ENCODE measurements around the gene TELO2. TPM values are rescaled to one million over a fixed set of nuclear protein-coding genes. Genes with fewer than 3 reads are reported as not detected.

Gene TELO2
- total RNA-seq, 2 experiments from 2014 or later, result 29.7 to 30.8 TPM

DNA sequence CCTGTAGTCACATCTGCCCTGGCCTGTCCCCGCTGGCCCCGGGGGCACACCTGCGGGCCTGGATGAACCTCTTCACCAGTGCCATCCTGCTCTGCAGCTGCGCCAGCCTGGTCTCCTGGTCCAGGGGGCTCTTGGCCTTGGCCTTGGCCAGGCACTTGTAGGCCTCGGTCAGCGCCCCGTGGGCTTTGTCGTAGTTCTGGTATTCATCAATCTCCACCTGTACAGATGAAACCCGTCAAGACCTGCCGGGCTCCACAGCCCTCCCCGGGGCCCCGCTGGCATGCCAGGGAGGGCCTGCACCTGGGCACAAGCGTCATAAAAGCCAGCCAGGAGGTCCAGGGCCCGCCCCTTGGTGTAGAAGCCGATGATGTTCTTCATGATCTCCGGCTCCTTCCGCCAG, 26.7 kb downstream of the TELO2 start:
- DNase-seq, result no peak

DNA sequence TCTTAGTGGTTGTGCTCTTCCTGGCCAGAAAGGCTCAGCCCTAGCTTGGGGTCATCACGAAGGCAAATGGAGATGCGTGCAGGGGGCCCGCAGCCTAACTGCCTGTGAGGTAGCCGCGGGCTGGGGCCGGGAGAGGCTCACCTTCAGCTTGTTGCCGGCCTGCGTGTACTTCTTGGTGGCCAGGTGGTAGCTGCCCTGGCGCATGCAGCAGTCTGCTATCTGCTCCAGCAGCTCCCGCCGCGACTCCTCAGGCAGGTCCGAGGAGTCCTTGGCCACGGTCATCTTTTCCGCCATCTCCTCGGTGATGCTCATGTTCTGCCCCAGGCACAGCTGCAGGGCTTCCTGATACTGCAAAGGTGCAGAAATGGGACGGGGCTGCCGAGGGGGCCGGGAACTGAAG, 27.3 kb downstream of the TELO2 start:
- H3K4me3 Mint-ChIP-seq, result no peak overlapping the region
- H3K36me3 Mint-ChIP-seq (ENCODE audit: low read depth), result peaks cover 3% of the 10 kb centered on the region
- CTCF ChIA-PET, result interaction anchor here (0.6 kb wide), 1 partner anchor 102 kb away, joined by 3 read pairs; no protein-coding TSS in a partner anchor

More for the DNA sequence above, 26.7 kb downstream of the TELO2 start:
- Mint-ChIP-seq H3K4me1 (ENCODE audit: low read depth) (no peaks in the 10 kb centered on the region), H3K4me3 (no peak overlapping the region), H3K36me3 (ENCODE audit: low read depth) (peaks cover 3% of the 10 kb centered on the region), H3K9me3 (no peaks in the 10 kb centered on the region), H3K27me3 (no peaks in the 10 kb centered on the region), H3K27ac (no peak overlapping the region)
- no peaks in the 10 kb centered on the region for H3K27me3 ChIP-seq (ENCODE audit: control insufficient read depth in 1 of 2, insufficient read depth in 2 of 2, low read length in 2 of 2)
- CTCF ChIA-PET, result no interaction called here
- H3K27ac ChIP-seq (ENCODE audit: low read depth in 1 of 2, low read length in 2 of 2), result no peak overlapping the region
- no peaks in the 10 kb centered on the region for H3K9me3 ChIP-seq (ENCODE audit: control insufficient read depth in 1 of 2, insufficient read depth in 1 of 2, low read length in 2 of 2)
- H3K36me3 ChIP-seq (ENCODE audit: insufficient read depth, low read length), result no peaks in the 10 kb centered on the region
- TF ChIP-seq, protein P1, sequence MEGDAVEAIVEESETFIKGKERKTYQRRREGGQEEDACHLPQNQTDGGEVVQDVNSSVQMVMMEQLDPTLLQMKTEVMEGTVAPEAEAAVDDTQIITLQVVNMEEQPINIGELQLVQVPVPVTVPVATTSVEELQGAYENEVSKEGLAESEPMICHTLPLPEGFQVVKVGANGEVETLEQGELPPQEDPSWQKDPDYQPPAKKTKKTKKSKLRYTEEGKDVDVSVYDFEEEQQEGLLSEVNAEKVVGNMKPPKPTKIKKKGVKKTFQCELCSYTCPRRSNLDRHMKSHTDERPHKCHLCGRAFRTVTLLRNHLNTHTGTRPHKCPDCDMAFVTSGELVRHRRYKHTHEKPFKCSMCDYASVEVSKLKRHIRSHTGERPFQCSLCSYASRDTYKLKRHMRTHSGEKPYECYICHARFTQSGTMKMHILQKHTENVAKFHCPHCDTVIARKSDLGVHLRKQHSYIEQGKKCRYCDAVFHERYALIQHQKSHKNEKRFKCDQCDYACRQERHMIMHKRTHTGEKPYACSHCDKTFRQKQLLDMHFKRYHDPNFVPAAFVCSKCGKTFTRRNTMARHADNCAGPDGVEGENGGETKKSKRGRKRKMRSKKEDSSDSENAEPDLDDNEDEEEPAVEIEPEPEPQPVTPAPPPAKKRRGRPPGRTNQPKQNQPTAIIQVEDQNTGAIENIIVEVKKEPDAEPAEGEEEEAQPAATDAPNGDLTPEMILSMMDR (IDR thresholded peaks at IDR 0.05), result no peak
- no peak overlapping the region for H3K4me3 ChIP-seq (ENCODE audit: low read length)
- peaks cover under 1% of the 10 kb centered on the region for H3K4me1 ChIP-seq (ENCODE audit: insufficient read depth, low read length)
- POLR2A ChIA-PET, result no interaction called here
- intact Hi-C loops (cut with DNase I, micrococcal nuclease), result loop anchor here in 1 of 2 experiments (5.0 kb wide), 1 partner anchor 47 kb away; no protein-coding TSS in a partner anchor
- no peak for ATAC-seq (ENCODE audit: poor library complexity)

DNA sequence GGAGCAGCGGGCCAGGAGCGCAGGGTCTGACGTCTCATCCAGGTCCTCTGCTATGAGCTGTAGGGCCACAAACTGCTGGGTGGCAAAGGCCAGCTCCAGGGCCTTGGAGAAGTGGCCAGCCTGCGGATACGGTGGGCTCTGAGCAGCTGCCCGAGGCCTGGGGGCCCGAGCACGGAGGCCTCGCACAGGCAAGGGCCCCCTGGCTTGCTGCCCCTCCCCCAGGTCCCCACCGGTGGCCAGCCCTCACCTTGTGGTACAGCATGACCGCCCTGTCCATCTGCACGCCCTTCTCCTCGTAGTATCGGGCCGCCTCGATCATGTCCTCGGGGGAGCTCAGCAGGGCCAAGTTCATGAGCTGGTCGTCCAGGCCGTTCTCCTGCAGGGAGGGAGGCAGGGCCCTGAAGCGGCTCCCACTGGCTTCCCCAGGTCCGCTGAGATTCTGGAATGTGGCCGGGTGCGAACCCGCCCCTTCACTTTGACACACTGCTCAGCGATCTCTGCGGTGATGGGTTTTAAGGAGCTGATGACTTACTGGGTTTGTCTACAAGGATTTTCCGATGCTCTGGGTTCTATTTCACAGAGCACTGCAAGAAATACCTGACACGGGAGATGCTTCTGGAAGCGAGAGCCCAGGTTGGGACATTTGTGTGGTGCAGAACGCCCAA, 30.6 kb downstream of the TELO2 start:
- TF ChIP-seq, protein P1 (IDR thresholded peaks at IDR 0.05), result no peak
- Mint-ChIP-seq H3K4me3 (no peak overlapping the region), H3K9me3 (no peaks in the 10 kb centered on the region), H3K27ac (no peak overlapping the region), H3K27me3 (no peaks in the 10 kb centered on the region), H3K36me3 (ENCODE audit: low read depth) (no peaks in the 10 kb centered on the region), H3K4me1 (ENCODE audit: low read depth) (peaks cover 24% of the 10 kb centered on the region)
- no peak for ATAC-seq (ENCODE audit: poor library complexity)
- intact Hi-C loops (cut with DNase I, micrococcal nuclease), result loop anchor here in 1 of 2 experiments (5.0 kb wide), 1 partner anchor 44 kb away; no protein-coding TSS in a partner anchor
- CTCF ChIA-PET, result no interaction called here
- Histone ChIP-seq H3K36me3 (ENCODE audit: insufficient read depth, low read length) (no peaks in the 10 kb centered on the region), H3K4me1 (ENCODE audit: insufficient read depth, low read length) (peaks cover 39% of the 10 kb centered on the region), H3K27me3 (ENCODE audit: control insufficient read depth in 1 of 2, insufficient read depth in 2 of 2, low read length in 2 of 2) (no peaks in the 10 kb centered on the region), H3K4me3 (ENCODE audit: low read length) (no peak overlapping the region), H3K9me3 (ENCODE audit: control insufficient read depth in 1 of 2, insufficient read depth in 1 of 2, low read length in 2 of 2) (no peaks in the 10 kb centered on the region), H3K27ac (ENCODE audit: low read depth in 1 of 2, low read length in 2 of 2) (no peak overlapping the region)
- POLR2A ChIA-PET, result interaction anchor here (1.1 kb wide), 1 partner anchor 9 kb away, joined by 3 read pairs; the partner anchor contains the start of gene TMEM204
- no peak for DNase-seq

More for the DNA sequence above, 27.3 kb downstream of the TELO2 start:
- Histone ChIP-seq H3K9me3 (ENCODE audit: control insufficient read depth in 1 of 2, insufficient read depth in 1 of 2, low read length in 2 of 2) (no peaks in the 10 kb centered on the region), H3K36me3 (ENCODE audit: insufficient read depth, low read length) (no peaks in the 10 kb centered on the region), H3K4me3 (ENCODE audit: low read length) (no peak overlapping the region), H3K4me1 (ENCODE audit: insufficient read depth, low read length) (peaks cover 7% of the 10 kb centered on the region), H3K27ac (ENCODE audit: low read depth in 1 of 2, low read length in 2 of 2) (no peak overlapping the region), H3K27me3 (ENCODE audit: control insufficient read depth in 1 of 2, insufficient read depth in 2 of 2, low read length in 2 of 2) (no peaks in the 10 kb centered on the region)
- Mint-ChIP-seq H3K4me1 (ENCODE audit: low read depth) (peaks cover 1% of the 10 kb centered on the region), H3K27me3 (no peaks in the 10 kb centered on the region), H3K9me3 (no peaks in the 10 kb centered on the region), H3K27ac (no peak overlapping the region)
- TF ChIP-seq, protein P1 (IDR thresholded peaks at IDR 0.05), result no peak
- intact Hi-C loops (cut with DNase I, micrococcal nuclease), result loop anchor here in 1 of 2 experiments (5.0 kb wide), 1 partner anchor 47 kb away; no protein-coding TSS in a partner anchor
- POLR2A ChIA-PET, result no interaction called here
- DNase-seq, result no peak
- ATAC-seq (ENCODE audit: poor library complexity), result no peak
